Measurements from ENCODE around the gene DMBX1. TPM values are rescaled to one million over a fixed set of nuclear protein-coding genes. Genes with fewer than 3 reads are reported as not detected.

The DMBX1 gene
- total and polyA plus RNA-seq, 2 of the 13 experiments (the other 11 are each of a cell fraction or from before 2014, with no cell fraction given), result not detected

- POLR2A ChIA-PET, result interaction anchor here (0.6 kb wide), 1 partner anchor 97 kb away, joined by 3 read pairs; no protein-coding TSS in a partner anchor
- H3K4me2 ChIP-seq (ENCODE audit: low read depth, low read length), result no peak overlapping the region
- ATAC-seq (no peak), FAIRE-seq (no peak), DNase-seq (ENCODE audit: low spot score) (no peak)
- H3K4me1 ChIP-seq (ENCODE audit: insufficient read depth, low read length), result no peaks in the 10 kb centered on the region
- no peak for TF ChIP-seq ZNF75D (CRISPR knock-in tag; IDR thresholded peaks at IDR 0.05; ENCODE audit: borderline replicate concordance)
- TF ChIP-seq ZNF7 (CRISPR knock-in tag; IDR thresholded peaks at IDR 0.05), result no peak
- TF ChIP-seq MTA3 (CRISPR knock-in tag; IDR thresholded peaks at IDR 0.05), result no peak
- no peak for TF ChIP-seq EED (CRISPR knock-in tag; IDR thresholded peaks at IDR 0.05)
- TF ChIP-seq DRAP1 (CRISPR knock-in tag; IDR thresholded peaks at IDR 0.05), result no peak
- TF ChIP-seq SRF (IDR thresholded peaks at IDR 0.05; ENCODE audit: low read depth, low read length), result no peak
- TF ChIP-seq ZNF512B (CRISPR knock-in tag; IDR thresholded peaks at IDR 0.05; ENCODE audit: borderline replicate concordance), result no peak
- TF ChIP-seq GTF3A (CRISPR knock-in tag; conservative IDR thresholded peaks at IDR 0.05), result no peak
- no peak for TF ChIP-seq BRF2 (CRISPR knock-in tag; IDR thresholded peaks at IDR 0.05)
- no peak for TF ChIP-seq ZNF768 (CRISPR knock-in tag; IDR thresholded peaks at IDR 0.05)
- no peak for TF ChIP-seq ZNF558 (CRISPR knock-in tag; IDR thresholded peaks at IDR 0.05; ENCODE audit: borderline replicate concordance)
- intact Hi-C loops (cut with micrococcal nuclease; ENCODE audit: unreplicated experiment) (no loop called here), in situ Hi-C loops (cut with HindIII; ENCODE audit: extremely low pct_ligation_motif_present, low pct_unique_long_range_greater_than_20kb) (no loop called here)
- H3K4me3 ChIP-seq (replicated peaks in 1 of 3; ENCODE audit: insufficient read depth in 1 of 3, low read depth in 2 of 3, low read length in 3 of 3), result no peak overlapping the region
- H4K20me1 ChIP-seq (ENCODE audit: insufficient read depth, low read length), result no peaks in the 10 kb centered on the region
- BruUV-seq (replicated peaks), result no TSS peak
- no peak overlapping the region for H3K9ac ChIP-seq (ENCODE audit: insufficient read depth, low read depth, low read length)
- H3K9me3 ChIP-seq (ENCODE audit: low read length), result no peaks in the 10 kb centered on the region
- H3K27ac ChIP-seq (ENCODE audit: extremely low read length, insufficient read depth, low read length), result no peak overlapping the region
- CTCF ChIA-PET (ENCODE audit: low intra/inter-chr PET ratio, low total read pairs), result no interaction called here
- H3K36me3 ChIP-seq (replicated peaks in 1 of 2; ENCODE audit: control insufficient read depth in 1 of 2, insufficient read depth in 2 of 2, low read length in 2 of 2), result no peaks in the 10 kb centered on the region
- no peak overlapping the region for H2AFZ ChIP-seq (ENCODE audit: low read length)
- WGBS (ENCODE audit: low lambda C conversion rate), result 73% methylated on average over 22 of the region's 27 CpGs
- peaks cover 6 to 68% of the 10 kb centered on the region in 2 experiments; a peak in 4 of 5 replicates for H3K27me3 ChIP-seq (ENCODE audit: control insufficient read depth in 1 of 2, insufficient read depth in 2 of 2, low read length in 2 of 2)
- H3K79me2 ChIP-seq (ENCODE audit: insufficient read depth, low read length), result no peaks in the 10 kb centered on the region
These were observed 33.7 kb upstream of the DMBX1 start for GRCh38 chr1:46455951-46456350.
